Keratinocyte (primary cell): ENCODE measurements around the gene NRP2. TPM values are rescaled to one million over a fixed set of nuclear protein-coding genes. Genes with fewer than 3 reads are reported as not detected.

Experiments used
- DNase-seq: peaks from one replicate; pipeline ENCODE4 v3.0.0-alpha.2; 2011; ENCODE audit warnings: low read depth, missing footprints, low spot score
- FAIRE-seq: peaks from 2 replicates; lab custom pipeline; 2011; peaks lifted over from hg19 to GRCh38; lab: Jason Lieb, UNC
- H2AFZ ChIP-seq: 2 replicates; pipeline ENCODE4 v1.6.0; 2012; ENCODE audit warnings: low read length, control low read depth, inconsistent platforms; ENCODE audit not compliant: control insufficient read depth
- H3K27ac ChIP-seq: 2 replicates; pipeline ENCODE4 v1.5.1; 2011; ENCODE audit warnings: low read length; ENCODE audit not compliant: control insufficient read depth, insufficient read depth
- H3K27me3 ChIP-seq: 3 replicates; pipeline ENCODE4 v1.6.0; 2011; ENCODE audit warnings: low read length; ENCODE audit not compliant: control insufficient read depth, insufficient read depth; ENCODE audit errors: extremely low read depth
- H3K36me3 ChIP-seq, 2 experiments: 2 replicates in 1 of 2; 3 replicates in 1 of 2; pipeline ENCODE4 v1.5.1; 2011; ENCODE audit warnings: low read length in 2 of 2, mild to moderate bottlenecking in 1 of 2; ENCODE audit not compliant: control insufficient read depth in 2 of 2, insufficient read depth in 2 of 2; ENCODE audit errors: extremely low read depth in 1 of 2
- H3K4me1 ChIP-seq: 3 replicates; pipeline ENCODE4 v1.5.1; 2011; ENCODE audit warnings: low read length; ENCODE audit not compliant: control insufficient read depth, insufficient read depth; ENCODE audit errors: extremely low read depth
- H3K4me2 ChIP-seq: 3 replicates; pipeline ENCODE4 v1.6.0; 2011; ENCODE audit warnings: low read depth, low read length; ENCODE audit not compliant: control insufficient read depth, insufficient read depth; ENCODE audit errors: extremely low read depth
- H3K4me3 ChIP-seq, 3 experiments: fragments of 200-600 bp in 1 of 3; sonication (generic) in 1 of 3; 2 replicates in 2 of 3; 3 replicates in 1 of 3; pipeline ENCODE4 v1.5.1; 2011 to 2016; ENCODE audit warnings: low read length in 3 of 3, mild to moderate bottlenecking in 3 of 3, control low read depth in 2 of 3, inconsistent platforms in 1 of 3, low read depth in 1 of 3, mixed read lengths in 1 of 3, mixed run types in 1 of 3, moderate library complexity in 1 of 3; ENCODE audit not compliant: control insufficient read depth in 2 of 3, insufficient read depth in 2 of 3; ENCODE audit errors: extremely low read depth in 1 of 3
- H3K79me2 ChIP-seq: 2 replicates; pipeline ENCODE4 v1.6.0; 2012; ENCODE audit warnings: low read length; ENCODE audit not compliant: control insufficient read depth, insufficient read depth
- H3K9ac ChIP-seq: 3 replicates; pipeline ENCODE4 v1.6.0; 2011; ENCODE audit warnings: low read length; ENCODE audit not compliant: control insufficient read depth, insufficient read depth; ENCODE audit errors: extremely low read depth
- H3K9me1 ChIP-seq: 3 replicates; pipeline ENCODE4 v1.6.0; 2011; ENCODE audit warnings: low read length; ENCODE audit not compliant: control insufficient read depth, insufficient read depth; ENCODE audit errors: extremely low read depth
- H3K9me3 ChIP-seq: 2 replicates; pipeline ENCODE4 v1.5.1; 2012; ENCODE audit warnings: low read depth, low read length; ENCODE audit not compliant: control insufficient read depth
- H4K20me1 ChIP-seq: 3 replicates; pipeline ENCODE4 v1.6.0; 2011; ENCODE audit warnings: low read length; ENCODE audit not compliant: control insufficient read depth, insufficient read depth; ENCODE audit errors: extremely low read depth
- EZH2 ChIP-seq: IDR thresholded peaks from one replicate; pipeline ENCODE4 v1.6.1; 2012; ENCODE audit warnings: inconsistent platforms, mild to moderate bottlenecking, low read length, moderate library complexity
- dilution Hi-C: fragments of 300-500 bp; cut with MboI; formaldehyde crosslinking; loops from one replicate; pipeline ENCODE4 v1.7.0; 2020; ENCODE audit warnings: low sequenced_read_pairs; ENCODE audit not compliant: extremely low pct_ligation_motif_present
- polyA plus RNA-seq, 5 experiments: library from polyadenylated mRNA; depleted of rRNA in 3 of 5; stranded (reverse) in 3 of 5; stranded (forward) in 1 of 5; unstranded in 1 of 5; fragments of >200 nt; gene quantifications; 1 replicate in 1 of 5; 2 replicates in 3 of 5; 3 replicates in 1 of 5; pipeline versions ENCODE4 v1.2.1 to v1.2.3, GENCODE V29; 2011 to 2012; ENCODE audit warnings: missing spikeins in 2 of 5, low read depth in 1 of 5, low replicate concordance in 1 of 5
- TF ChIP-seq, protein P1 (sequence below), 3 experiments: IDR thresholded peaks in 1 of 3; conservative IDR thresholded peaks in 1 of 3; optimal IDR thresholded peaks in 1 of 3; 2 replicates in 2 of 3; 3 replicates in 1 of 3; pipeline versions ENCODE3 to v1.5.1; 2011; ENCODE audit warnings: low read length in 3 of 3, mild to moderate bottlenecking in 3 of 3, moderate library complexity in 2 of 3, control low read depth in 1 of 3, inconsistent platforms in 1 of 3; ENCODE audit not compliant: insufficient read depth in 2 of 3; ENCODE audit errors: extremely low read depth in 1 of 3

Gene NRP2
- polyA plus RNA-seq, 1 donor (not counting 4 experiments of a cell fraction or from before 2014, with no cell fraction given): 20.6 TPM

DNA sequence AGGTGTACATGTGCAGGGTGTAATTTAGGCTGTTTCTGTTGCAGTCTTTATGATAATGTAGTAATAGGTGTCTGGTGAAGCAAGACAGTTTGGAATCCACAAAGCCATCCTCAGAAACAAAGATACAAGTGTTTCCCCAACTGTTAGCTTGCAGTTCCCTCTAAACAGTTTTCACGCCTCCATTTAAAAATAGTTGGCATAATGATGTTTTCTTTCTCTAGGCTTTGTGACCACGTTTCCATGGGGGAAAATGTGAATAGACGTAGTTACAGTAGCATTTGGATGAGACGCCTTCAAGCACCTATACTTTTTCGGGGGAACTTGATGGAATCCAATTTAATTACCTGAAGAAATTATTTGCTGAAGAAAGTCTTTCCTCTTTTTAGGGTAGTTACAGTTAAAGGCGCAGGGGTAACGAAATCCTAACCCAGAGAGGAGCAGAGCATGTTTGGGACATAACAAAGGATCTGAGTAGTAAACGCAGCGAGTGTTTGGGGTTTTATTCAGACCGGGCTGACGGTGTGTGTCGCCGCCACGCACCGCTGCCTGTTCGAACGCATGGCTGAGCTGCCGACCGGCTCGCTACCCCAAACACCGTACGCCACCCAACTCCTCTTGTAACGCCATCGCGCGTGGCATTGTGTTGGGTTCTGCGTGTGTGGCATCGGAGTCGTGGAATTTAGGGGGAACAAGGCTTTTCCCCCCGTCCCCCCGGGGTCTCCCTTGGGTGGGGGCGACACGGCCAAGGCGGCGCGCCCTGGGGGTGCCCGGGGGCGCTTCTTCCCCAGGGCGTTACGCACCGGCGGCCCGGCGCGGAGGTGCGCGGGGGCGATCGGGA lies 681 bp upstream of the NRP2 start:
- peak overlapping the region; percentile 72 to 83 (median 76) for H3K4me3 ChIP-seq
- no peaks in the 10 kb centered on the region for H3K9me3 ChIP-seq
- dilution Hi-C loops: no loop called here
- H3K9ac ChIP-seq: peak overlapping the region; percentile 90
- peaks cover 53% of the 10 kb centered on the region for H3K4me1 ChIP-seq
- peak overlapping the region; percentile 80 for H3K27ac ChIP-seq
- no peaks in the 10 kb centered on the region for H3K9me1 ChIP-seq
- H3K36me3 ChIP-seq: no peaks in the 10 kb centered on the region
- TF ChIP-seq, protein P1, sequence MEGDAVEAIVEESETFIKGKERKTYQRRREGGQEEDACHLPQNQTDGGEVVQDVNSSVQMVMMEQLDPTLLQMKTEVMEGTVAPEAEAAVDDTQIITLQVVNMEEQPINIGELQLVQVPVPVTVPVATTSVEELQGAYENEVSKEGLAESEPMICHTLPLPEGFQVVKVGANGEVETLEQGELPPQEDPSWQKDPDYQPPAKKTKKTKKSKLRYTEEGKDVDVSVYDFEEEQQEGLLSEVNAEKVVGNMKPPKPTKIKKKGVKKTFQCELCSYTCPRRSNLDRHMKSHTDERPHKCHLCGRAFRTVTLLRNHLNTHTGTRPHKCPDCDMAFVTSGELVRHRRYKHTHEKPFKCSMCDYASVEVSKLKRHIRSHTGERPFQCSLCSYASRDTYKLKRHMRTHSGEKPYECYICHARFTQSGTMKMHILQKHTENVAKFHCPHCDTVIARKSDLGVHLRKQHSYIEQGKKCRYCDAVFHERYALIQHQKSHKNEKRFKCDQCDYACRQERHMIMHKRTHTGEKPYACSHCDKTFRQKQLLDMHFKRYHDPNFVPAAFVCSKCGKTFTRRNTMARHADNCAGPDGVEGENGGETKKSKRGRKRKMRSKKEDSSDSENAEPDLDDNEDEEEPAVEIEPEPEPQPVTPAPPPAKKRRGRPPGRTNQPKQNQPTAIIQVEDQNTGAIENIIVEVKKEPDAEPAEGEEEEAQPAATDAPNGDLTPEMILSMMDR (optimal IDR thresholded peaks at IDR 0.05 in 1 of 3, IDR thresholded peaks at IDR 0.05 in 1 of 3, conservative IDR thresholded peaks at IDR 0.05 in 1 of 3; ENCODE audit: extremely low read depth in 1 of 3, insufficient read depth in 2 of 3, low read length in 3 of 3): no peak
- TF ChIP-seq EZH2: no peak
- H4K20me1 ChIP-seq: no peaks in the 10 kb centered on the region
- FAIRE-seq (no peak), DNase-seq (no peak)
- H3K4me2 ChIP-seq: peak overlapping the region; percentile 72
- H3K27me3 ChIP-seq: no peaks in the 10 kb centered on the region
- H2AFZ ChIP-seq: peak overlapping the region; percentile 79
- peaks cover 36% of the 10 kb centered on the region for H3K79me2 ChIP-seq

DNA sequence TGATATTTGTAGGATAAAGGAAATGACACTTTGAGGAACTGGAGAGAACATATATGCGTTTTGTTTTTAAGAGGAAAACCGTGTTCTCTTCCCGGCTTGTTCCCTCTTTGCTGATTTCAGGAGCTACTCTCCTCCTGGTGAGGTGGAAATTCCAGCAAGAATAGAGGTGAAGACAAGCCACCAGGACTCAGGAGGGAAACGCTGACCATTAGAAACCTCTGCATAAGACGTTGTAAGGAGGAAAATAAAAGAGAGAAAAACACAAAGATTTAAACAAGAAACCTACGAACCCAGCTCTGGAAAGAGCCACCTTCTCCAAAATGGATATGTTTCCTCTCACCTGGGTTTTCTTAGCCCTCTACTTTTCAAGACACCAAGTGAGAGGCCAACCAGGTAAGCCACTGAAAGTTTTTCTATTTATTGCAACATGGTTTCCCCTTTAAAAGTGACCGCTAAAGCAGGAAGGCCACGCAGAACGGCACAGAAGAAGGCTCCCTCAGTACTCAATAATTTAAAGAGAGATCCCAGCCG lies 735 bp downstream of the NRP2 start:
- Histone ChIP-seq H4K20me1 (no peaks in the 10 kb centered on the region), H3K4me3 (peak overlapping the region; percentile 72 to 83 (median 76)), H3K4me2 (peak overlapping the region; percentile 72), H3K9ac (peak overlapping the region; percentile 90), H3K36me3 (no peaks in the 10 kb centered on the region), H3K9me1 (no peaks in the 10 kb centered on the region), H2AFZ (peak overlapping the region; percentile 35), H3K79me2 (peaks cover 50% of the 10 kb centered on the region), H3K27ac (peak overlapping the region; percentile 80), H3K27me3 (no peaks in the 10 kb centered on the region), H3K9me3 (no peaks in the 10 kb centered on the region), H3K4me1 (peaks cover 66% of the 10 kb centered on the region)
- DNase-seq: no peak
- peak; percentile 73 for FAIRE-seq
- no peak for TF ChIP-seq EZH2
- TF ChIP-seq, protein P1 (optimal IDR thresholded peaks at IDR 0.05 in 1 of 3, IDR thresholded peaks at IDR 0.05 in 1 of 3, conservative IDR thresholded peaks at IDR 0.05 in 1 of 3; ENCODE audit: extremely low read depth in 1 of 3, insufficient read depth in 2 of 3, low read length in 3 of 3): no peak
- dilution Hi-C loops: no loop called here
